GM21529 (cell line): ENCODE measurements around the gene LRMDA.

Source experiments
- ATAC-seq: cut with Tn5 transposase; IDR thresholded peaks from one replicate; pipeline ENCODE4 v1.9.1; 2021; ENCODE audit not compliant: unreplicated experiment

The LRMDA gene

GRCh38 chr10:75431180-75432111, at the start of gene LRMDA:
LRMDA (plus strand) TSS chr10:75431624.
- ATAC-seq = no peak

- no peak for ATAC-seq
Measured at GRCh38 chr10:75386128-75386527, 45.3 kb upstream of the LRMDA start.

GRCh38 chr10:75388082-75388481, 43.3 kb upstream of the LRMDA start:
- ATAC-seq = no peak

GRCh38 chr10:75390178-75390577, 41.2 kb upstream of the LRMDA start:
- ATAC-seq = no peak

GRCh38 chr10:75392271-75392670, 39.2 kb upstream of the LRMDA start:
- no peak for ATAC-seq

GRCh38 chr10:75392744-75393143, 38.7 kb upstream of the LRMDA start:
- no peak for ATAC-seq

- ATAC-seq = no peak
Measured at GRCh38 chr10:75394221-75394620, 37.2 kb upstream of the LRMDA start.

GRCh38 chr10:75395066-75395931, 36.1 kb upstream of the LRMDA start:
- no peak for ATAC-seq

GRCh38 chr10:75395932-75396630, 35.3 kb upstream of the LRMDA start:
- ATAC-seq = no peak

GRCh38 chr10:75396631-75397495, 34.6 kb upstream of the LRMDA start:
- no peak for ATAC-seq

GRCh38 chr10:75397496-75398199, 33.8 kb upstream of the LRMDA start:
- ATAC-seq = no peak

- no peak for ATAC-seq
Measured at GRCh38 chr10:75398200-75398691, 33.2 kb upstream of the LRMDA start.

- ATAC-seq = no peak
Measured at GRCh38 chr10:75398692-75399460, 32.5 kb upstream of the LRMDA start.

- ATAC-seq = no peak
Measured at GRCh38 chr10:75399461-75400162, 31.8 kb upstream of the LRMDA start.

- no peak for ATAC-seq
Measured at GRCh38 chr10:75400163-75400770, 31.2 kb upstream of the LRMDA start.

GRCh38 chr10:75400771-75401568, 30.5 kb upstream of the LRMDA start:
- ATAC-seq = peak; percentile 12
